ENCODE data around the gene RFT1.

RFT1 gene

DNA sequence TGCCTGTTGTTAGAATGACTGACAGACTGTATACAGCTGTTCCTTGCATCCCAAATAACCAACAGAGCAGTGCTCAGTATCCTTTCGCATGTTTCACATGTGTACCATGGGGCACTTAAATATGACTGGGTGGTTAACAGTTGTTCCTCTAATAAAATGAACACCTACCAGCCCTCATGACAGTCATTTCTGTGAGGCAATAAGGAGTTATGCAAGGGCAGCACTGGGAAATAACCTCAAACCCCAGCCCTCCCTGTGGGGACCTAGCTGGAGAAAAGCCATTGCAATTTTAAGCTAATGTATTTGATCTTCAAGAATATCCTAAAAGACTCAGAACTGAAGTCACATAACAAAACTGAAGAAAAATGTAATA, 7.3 kb downstream of the RFT1 start:
- no peak for DNase-seq (ENCODE audit: low spot score)

DNA sequence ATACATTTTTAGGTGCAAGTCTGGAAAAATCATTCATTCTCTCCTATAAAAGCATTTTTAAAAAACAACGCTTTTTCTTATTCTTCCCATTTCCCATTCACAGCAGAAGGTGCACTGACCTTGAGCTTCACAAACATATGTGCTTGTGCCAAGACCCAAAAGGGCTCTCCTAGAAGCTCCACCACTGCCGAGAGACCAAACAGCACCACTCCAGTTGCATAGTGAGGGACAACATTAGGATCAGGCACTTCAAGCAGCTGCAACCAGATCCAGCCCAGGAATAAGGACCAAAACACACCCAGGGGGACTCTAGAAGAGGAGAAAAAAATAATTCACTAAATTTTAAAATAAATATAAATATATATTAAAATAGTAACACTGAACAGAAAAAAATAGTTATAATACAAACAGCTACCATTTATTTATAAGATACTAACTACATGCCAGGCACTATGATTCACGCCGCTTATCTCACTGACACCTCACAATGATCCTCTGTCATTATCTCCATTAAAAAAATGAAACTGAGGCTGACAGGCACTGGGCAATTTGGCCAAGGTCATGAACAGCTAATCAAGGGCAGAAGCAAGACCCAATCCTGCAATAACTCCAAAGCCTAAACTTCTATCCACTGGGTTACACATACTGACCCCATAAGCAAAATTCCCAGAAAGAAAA, 7.8 kb downstream of the RFT1 start:
- DNase-seq (ENCODE audit: low spot score): no peak

DNA sequence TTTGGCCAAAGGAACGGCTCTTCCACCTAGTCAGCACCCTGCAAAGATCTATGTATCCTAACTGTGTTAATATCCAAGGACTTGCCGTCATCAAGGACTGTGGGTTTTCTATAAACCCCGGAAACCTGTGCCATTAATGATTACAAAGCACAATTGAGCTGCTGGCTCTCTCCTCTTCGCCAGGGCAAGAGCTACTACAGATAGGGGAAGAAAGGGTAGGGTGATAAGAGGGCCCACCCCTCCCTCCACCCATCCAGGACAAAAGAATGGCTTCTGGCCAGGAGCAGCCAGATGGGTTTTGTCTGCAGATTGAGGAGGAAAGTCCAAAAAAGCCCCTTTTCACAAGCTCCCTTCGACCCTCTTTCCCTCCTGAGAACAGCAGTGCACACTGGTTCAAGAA, 9.9 kb downstream of the RFT1 start:
- no peak for DNase-seq (ENCODE audit: low spot score)

DNA sequence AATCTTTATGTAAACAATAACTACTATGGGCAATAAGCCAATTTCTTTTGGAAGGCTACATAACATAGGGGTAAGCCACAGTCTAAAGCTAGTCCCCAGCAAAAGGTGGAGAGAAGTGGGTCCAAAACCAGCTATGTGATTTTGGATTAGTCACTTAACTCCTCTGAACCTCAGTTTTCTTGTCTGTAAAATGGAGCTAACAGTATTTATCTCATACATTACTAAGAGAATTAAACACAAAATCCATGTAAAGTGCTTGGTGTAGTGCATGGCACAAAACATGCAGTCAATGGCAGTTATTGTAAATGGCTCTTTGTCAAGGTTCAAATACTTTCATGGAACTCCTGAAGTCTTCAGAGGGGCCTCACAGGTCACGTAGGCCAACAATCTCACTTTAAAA, 13.3 kb downstream of the RFT1 start:
- no peak for DNase-seq (ENCODE audit: low spot score)

DNA sequence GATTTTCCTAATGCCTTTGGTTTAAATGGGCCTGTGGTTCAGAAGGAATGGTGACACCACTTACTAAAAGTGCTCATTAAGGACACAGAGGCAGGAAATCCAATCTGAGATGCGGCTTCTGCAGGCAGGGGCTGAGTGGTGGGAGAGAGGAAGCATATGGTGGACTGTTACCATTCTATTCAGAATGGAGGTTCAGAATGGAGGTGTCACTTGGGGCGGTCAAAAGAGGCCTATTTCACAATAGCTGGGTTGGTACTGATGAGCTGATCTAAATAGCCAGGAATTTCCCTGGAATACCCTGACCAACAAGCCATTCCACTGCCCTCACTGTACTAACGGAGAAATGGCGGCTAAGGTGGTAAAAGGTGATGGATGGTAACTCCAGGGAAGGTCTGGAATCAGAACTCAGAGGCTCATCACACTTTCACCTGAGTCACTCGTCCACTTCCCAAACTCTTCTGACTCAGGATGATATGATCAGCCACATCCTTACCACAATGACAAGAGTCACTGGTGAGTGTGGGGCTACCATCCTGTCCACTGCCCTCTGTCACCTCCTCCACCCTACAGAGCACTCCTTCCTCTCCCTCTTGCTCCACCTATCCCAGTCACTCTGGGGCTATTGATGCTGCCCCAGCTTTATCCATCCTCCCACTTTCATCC, 15.7 kb downstream of the RFT1 start:
- no peak for DNase-seq (ENCODE audit: low spot score)

DNA sequence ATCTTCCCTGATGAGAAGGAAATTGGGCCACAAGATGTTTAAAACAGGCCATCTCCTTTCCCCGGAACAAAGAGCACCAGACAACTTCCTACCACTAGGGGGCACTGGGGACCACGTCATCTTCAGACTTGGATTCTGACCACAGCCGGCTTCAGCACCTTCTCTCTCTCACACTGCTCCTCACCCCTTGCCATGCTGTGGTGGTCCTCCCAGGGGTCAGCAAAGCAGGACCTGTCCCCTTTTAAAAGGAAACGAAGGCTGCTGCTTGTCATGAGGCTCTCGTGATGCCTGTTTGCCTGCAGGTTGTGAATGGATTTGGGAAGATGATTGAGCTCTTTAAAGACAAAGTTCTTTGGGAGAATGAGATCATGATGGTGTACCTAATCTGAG, 16.2 kb downstream of the RFT1 start:
- peak; percentile 80 for DNase-seq (ENCODE audit: low spot score)

DNA sequence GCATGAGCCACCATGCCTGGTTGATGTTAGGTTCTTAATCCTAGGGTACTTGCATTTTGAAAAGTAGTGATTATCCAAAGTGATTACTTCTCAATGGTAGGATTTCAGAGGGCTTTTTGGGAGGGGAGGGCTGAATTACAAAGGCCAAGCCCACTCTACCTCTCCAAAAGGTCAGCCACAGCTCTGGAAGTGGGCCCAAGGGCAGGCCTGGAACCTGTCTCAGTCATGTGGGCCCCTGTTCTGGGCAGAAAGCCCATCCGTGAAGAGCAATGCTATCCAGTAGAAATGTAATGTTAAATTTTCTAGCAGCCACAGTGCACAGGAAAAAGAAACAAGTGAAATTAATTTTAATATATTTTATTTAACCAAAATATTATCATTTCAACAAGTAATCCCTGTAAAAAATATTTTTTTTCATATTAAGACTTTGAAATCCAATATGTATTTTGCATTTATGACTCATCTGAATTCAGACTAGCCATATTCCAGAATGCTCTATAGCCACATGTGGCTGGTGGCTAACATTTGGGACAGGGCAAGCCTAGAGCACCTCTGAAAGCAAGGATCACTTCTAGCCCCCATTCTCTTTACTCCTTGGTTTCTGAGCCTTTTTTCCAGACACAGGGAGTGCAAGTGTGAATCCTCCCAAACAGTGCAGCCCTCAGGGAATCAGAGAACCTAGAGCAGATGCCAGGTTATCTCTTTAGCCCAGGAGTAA, 16.8 kb downstream of the RFT1 start:
- DNase-seq (ENCODE audit: low spot score): no peak

DNA sequence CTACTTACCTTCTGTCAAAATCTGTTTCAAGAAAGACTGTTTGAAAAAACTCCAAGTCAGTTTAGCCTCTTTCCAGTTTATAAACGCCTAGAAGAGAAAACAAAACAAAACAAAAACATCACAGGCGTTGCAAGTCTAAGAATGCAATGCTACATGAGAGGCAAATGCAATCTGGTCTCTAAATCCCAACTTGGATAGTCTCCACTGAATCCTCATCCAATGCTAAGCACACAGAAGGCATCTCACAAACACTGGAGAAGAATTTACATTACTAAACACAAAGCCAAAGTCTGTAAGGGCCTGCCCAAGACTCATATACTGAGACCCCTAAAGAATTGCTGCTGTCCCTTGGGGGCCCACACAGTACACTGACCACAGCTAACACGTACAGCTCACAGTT, 18.4 kb downstream of the RFT1 start:
- no peak for DNase-seq (ENCODE audit: low spot score)

DNA sequence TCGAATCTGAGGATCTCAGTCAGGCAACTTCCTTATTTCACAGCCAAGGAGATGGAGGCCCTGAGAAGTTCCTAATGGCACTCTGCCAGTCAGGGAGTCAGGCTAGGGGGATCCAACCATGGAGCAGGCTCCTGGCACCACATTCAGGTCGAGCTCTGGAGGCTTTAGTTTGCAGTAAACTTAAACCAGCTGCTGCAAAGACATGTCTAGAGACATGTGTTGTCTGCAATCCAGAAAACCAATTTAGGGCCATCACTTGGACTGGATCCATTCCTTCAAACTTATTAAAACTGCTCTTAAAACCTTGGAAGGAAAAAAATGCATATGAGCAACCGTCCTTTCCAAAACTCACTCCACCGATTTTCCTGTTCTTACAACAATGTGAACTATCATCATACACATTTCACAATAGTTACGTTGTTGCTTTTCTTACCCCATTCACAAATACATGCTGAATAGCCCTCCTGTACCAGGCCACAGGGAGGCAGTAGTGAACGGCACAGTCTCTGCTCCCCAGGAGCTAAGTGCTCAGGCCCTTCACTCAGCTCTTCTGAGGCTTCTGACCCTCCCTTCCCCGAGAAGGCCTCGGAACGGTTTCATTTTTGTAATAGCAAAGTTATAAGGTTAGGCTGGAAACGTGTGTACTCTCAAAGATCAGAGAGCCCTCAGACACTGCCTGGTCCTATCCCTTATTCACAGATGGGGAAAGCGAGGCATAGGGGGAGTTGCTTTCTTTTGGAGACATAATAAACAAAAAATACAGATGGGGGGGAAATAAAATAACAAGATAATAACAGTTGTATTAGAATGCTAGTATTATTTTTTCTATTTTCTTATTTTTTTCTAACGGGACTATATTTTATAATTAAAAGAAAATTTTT, 20.1 kb downstream of the RFT1 start:
- DNase-seq (ENCODE audit: low spot score): peak; percentile 49

DNA sequence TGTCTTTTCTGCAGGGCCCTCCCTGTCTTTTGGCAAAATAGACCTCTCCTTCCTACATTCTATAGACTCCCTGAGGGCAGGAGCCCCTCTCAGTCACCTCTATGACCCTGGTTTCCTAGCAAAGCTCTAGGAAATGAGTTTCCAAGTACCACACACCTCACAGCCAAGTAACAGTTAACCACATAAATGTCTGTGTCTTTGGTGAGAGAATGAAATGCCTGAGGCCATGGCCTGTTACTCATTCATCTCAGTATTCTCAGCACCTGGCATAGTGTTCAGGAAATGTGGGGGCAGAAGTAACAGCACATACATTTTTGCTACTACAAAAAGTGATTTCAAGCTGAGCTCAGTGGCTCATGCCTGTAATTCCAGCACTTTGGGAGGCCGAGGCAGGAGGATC, 21.0 kb downstream of the RFT1 start:
- no peak for DNase-seq (ENCODE audit: low spot score)

DNA sequence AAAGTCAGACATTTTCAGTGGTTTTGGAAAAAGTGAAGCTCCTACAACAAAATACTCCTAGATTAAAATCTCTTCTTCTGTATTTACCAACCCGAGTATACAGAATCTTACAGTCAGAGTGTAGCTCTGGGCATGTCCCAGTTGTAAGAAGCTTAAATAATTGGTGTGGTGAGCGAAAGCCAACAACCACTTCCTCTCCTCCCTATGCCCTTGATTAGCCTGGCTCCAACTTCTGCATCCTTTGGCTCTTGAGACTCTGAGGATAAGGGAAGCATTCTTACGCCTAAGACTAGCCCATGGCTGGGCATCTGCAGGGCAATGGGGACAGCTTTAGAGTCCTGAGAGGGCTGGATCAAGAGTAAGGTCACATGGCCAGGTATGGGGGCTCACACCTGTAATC, 25.5 kb downstream of the RFT1 start:
- DNase-seq (ENCODE audit: low spot score): peak; percentile 20

DNA sequence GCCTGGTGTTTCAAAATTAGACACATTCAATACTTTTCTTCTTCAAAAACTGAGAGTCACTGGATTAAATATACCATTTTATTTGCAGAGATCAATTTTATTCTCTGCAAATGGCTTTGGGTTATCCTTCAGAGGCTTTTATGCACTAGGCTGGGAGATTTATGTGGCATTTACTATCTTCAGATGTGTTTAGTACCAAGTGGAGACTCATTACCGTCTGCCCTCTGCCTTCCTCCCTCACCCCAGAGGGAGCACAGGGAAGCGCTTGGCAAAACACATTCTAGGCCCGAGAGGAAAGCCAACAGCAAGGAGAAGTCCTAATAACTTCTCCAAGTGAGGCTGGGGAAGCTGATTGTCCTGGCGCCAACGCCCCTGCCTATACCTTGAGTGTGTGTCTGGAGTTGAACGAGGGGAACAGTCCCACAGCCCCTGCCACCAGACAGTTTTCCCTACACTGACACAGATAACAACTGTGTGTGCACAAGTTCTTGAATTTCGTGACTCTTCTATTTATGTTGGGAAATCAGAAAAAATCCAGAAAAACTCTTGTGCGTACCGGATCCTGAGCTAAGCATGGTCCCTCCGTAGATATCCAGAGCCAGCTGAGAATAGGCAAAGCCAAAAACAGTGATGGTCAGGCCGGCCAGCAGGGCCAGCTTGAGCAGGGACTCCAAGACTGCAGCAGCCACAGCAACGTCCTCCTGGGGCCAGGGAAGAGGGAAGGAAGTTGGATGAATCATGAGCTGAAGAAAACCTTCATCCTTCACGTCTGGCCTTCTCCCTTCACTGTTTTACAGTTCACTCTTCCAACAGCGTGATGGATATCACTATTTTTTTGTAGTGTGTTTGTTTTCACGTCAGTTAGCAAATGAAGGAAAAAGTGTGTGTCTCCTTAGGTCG, 26.6 kb downstream of the RFT1 start:
- DNase-seq (ENCODE audit: low spot score): no peak

DNA sequence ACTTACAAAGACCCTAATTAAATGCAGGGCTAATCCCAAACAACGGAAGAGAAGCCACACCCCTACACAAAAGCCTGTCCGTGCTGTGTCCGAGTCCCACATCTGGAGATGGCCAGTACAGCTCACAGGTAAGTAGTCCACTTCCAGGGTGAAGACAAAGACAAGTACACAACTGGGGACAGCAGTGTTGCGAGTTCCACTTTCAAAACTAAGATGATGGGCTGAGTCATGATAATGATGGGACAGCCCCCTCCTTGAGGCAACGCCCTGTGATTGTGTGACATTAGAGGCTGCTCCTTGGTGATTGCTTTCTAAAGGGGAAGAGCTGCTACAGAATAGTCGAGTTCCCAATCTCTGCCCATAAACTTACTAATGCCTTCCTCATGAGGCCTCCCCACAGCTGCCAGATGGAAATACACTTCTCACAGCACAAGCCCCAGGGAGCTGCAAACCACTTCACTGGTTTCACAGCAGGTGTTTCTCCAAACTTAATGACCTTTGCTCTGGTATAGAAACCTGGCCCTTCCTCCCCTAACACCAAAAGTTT, 27.6 kb downstream of the RFT1 start:
- DNase-seq (ENCODE audit: low spot score): no peak

DNA sequence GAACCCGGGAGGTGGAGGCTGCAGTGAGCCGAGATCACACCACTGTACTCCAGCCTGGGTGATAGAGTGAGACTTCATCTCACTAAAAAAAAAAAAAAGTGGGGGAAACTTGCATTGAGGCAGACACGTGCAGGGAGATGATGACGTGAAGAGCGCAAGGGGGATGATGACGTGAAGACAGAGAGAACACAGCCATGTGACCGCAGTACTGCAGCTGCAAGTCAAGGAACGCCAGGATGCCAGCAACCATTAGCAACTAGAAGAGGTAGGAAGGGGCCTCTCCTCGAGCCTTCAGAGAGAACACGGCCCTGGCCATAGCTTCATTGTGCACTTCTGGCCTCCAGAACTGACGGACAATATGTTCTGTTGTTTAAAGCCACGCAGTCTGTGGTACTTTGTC, 28.3 kb downstream of the RFT1 start:
- DNase-seq (ENCODE audit: low spot score): no peak

DNA sequence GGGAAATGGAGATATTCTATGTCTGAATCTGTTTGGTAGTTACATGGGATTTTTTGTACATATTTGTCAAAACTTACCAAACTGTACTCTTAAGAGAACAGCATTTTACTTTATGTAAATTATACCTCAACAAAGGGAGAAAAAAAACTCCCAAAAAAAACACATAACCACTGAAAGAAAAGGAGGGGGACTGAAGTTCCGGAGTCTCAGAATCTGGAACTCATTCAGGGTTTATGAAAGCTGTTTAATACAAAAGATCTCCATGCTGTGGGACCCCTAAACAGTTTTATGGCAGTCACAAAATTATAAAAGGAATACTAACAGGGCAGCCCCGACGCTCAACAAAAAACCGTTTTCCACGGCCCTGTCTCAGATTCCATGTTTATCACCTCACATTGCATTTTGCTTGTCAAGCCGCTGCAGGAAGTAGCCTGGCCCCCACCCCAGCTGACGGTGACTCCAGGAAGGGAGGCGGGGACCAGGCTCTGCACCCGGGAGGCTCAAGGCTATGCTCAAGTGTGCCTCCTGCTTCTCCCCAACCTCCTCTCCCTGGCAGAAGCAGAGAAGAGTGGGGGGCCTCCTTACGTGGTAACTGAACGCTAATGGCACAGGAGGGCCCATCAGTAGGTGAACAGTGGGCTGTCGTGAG, 29.3 kb downstream of the RFT1 start:
- DNase-seq (ENCODE audit: low spot score): no peak

DNA sequence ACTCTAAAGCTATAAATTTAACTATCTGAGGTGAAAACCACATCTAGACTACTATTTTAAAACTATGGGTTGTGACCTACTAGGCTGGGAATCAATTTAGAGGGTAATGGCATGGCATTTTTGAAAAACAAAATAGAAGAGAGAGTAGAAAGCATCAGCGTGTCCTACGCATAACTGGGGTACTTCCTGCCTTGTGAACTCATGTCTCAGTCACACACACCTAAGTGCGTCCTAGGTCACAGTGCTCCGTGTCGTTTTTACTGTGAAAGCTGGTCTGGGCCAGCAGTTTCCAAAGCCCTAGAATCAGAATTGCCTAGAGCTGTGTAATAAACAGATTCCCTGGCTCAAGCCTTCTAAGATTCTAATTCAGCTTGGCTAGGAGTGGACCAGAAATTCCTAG, 32.3 kb downstream of the RFT1 start:
- no peak for DNase-seq (ENCODE audit: low spot score)

DNA sequence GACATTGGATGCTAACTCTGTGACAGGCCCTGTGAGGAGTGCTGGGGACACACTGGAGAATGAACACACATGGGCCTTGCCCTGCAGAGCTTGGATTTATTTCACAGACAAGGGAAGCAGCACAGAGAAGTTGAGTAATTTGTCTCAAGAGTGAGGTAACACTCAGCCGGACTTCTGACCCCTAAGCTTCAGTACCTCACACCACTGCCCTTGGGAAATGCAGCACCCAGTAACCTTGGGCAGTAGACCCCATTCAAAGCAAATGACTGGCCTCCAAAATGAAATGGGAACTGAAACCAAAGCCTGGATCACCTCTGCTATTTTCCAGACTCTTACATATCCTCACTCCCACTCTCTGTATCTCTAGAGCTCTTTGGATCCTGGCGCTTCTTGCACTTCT, 37.3 kb downstream of the RFT1 start:
- DNase-seq (ENCODE audit: low spot score): no peak

DNA sequence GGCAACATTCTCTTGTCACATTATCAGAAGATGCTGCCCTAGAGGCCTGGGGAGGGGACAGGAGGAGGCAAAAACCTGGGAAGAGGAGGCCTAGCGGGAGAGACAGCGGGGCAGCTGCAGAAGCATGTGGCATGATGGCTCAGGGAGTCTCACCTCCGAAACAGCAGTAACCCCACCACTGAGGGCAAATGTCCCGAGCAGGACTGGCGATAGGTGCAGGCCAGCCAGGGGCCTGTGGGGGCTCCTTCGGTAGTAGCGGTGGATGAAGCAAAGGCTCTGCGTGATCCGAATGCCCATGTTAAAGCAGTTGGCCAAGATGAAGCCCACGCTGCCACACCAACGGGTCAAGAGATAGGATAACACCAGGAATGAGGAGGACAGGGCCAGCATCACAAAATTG, 38.0 kb downstream of the RFT1 start:
- DNase-seq (ENCODE audit: low spot score): no peak

DNA sequence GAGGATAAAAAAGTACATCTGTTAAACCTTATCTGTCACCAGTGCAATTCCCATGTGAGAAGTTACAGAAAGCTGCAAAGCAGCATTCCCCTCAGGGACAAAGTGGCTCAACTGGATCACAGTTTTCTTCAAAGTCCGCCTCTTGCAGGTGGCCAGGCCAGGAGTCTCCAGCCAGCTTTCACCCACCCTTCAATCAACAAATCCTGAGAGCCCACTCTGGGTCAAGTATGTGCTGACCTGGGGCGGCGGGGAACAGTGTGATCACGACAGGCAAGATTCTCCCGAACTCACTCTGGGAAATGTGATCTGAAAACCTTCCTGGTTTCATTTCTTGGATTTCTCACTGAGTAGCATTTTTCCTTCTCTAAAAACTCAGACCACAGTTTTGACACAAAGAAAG, 39.2 kb downstream of the RFT1 start:
- no peak for DNase-seq (ENCODE audit: low spot score)

DNA sequence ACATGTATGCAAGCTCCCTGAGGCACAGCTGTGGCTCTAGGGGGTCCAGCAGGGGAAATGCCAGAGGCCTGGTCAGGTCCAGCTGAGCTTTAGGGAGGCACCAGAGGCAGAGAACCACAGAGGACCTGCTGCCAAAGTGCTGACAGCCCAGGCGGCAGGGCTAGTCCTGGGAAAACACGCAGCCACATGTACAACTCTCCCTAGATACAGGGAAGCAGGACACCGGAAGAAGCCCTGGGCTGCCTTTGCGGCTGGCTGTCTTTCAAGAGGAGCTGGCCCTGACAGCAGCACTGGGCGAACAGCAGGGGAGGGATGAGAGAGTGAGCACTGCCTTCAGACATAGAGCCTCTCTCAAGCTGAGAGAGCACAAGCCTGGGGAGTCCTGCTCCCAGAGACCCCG, 40.7 kb downstream of the RFT1 start:
- peak; percentile 26 for DNase-seq (ENCODE audit: low spot score)

DNA sequence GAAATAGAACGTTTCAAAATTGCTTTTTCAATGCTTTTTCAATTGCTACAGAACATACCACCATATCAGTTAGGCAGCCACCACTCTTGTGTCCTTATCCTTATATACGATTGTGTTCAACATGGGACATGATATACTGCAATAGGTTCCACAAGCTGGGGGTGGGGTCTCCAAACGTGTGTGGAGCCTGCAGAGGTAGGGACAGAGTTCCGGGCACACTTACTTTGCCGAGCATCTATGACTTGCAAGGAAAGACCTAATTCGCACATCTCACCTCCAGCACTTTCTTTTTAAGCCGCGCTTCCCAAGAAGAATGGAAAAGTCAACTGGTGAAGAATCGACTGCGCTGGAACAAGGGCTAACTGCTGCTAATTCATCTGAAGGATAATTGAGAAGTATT, 44.8 kb downstream of the RFT1 start:
- DNase-seq (ENCODE audit: low spot score): no peak

All from pons (tissue), 1 donor.